HepG2 (cell line): ENCODE results near the gene MRPL14.

Experiments used
- ARID2 ChIP-seq: sonication (generic); formaldehyde crosslinking; IDR thresholded peaks from 2 replicates; pipeline ENCODE4 v1.8.1; 2022; ENCODE audit warnings: mild to moderate bottlenecking, missing genetic modification reagents, borderline replicate concordance
- ATF4 ChIP-seq, 2 experiments: fragments of 450-650 bp in 1 of 2; sonication (generic) in 1 of 2; formaldehyde crosslinking; IDR thresholded peaks; 2 replicates each; pipeline versions ENCODE4 v1.5.0 to v1.8.0; 2020 to 2022; ENCODE audit warnings: mild to moderate bottlenecking in 1 of 2, missing genetic modification reagents in 1 of 2
- KLF9 ChIP-seq: IDR thresholded peaks from 2 replicates; pipeline ENCODE4 v1.6.1; 2016; ENCODE audit warnings: low read depth
- MEIS1 ChIP-seq: sonication (generic); formaldehyde crosslinking; IDR thresholded peaks from 2 replicates; pipeline ENCODE4 v1.9.0; 2021; ENCODE audit warnings: mild to moderate bottlenecking, missing genetic modification reagents, moderate library complexity, borderline replicate concordance
- NPAS2 ChIP-seq: sonication (generic); formaldehyde crosslinking; IDR thresholded peaks from 2 replicates; pipeline ENCODE4 v1.8.0; 2022; ENCODE audit warnings: mild to moderate bottlenecking, missing genetic modification reagents, borderline replicate concordance
- POLR2AphosphoS5 ChIP-seq: IDR thresholded peaks from 2 replicates; pipeline ENCODE4 v1.6.1; 2012; ENCODE audit warnings: low read depth, low read length
- ZNF143 ChIP-seq: sonication (generic); formaldehyde crosslinking; IDR thresholded peaks from 2 replicates; pipeline ENCODE4 v1.4.0; 2020; ENCODE audit warnings: missing genetic modification reagents
- ZNF572 ChIP-seq: sonication (generic); formaldehyde crosslinking; IDR thresholded peaks from 2 replicates; pipeline ENCODE4 v1.5.1; 2020; ENCODE audit warnings: mild to moderate bottlenecking, missing genetic modification reagents

GRCh38 chr6:44116641-44117382 lies 10.4 kb downstream of the MRPL14 start:
- no peak for TF ChIP-seq ATF4 (CRISPR knock-in tag; IDR thresholded peaks at IDR 0.05)
- TF ChIP-seq NPAS2 (CRISPR knock-in tag), result no peak
- TF ChIP-seq MEIS1 (CRISPR knock-in tag), result no peak
- TF ChIP-seq KLF9 (CRISPR knock-in tag), result no peak
- TF ChIP-seq ZNF572 (CRISPR knock-in tag), result no peak
- TF ChIP-seq ZNF143 (CRISPR knock-in tag), result no peak
- no peak for TF ChIP-seq POLR2AphosphoS5
- no peak for TF ChIP-seq ARID2 (CRISPR knock-in tag)
